NCI-H510A treated with DMSO at 0.1 percent for 48 hours (cell line): ENCODE results near the gene TEX2.

Experiments
- DNase-seq: peaks from one replicate; lab custom pipeline; 2025; lab: John Stamatoyannopoulos, UW

The TEX2 gene

GRCh38 chr17:64263000-64263766 is at the start of gene TEX2:
Gene TEX2, minus strand, starts transcription at chr17:64263260. Its CDS starts 49,043 bp downstream, at chr17:64214217.
- peak; percentile 98 for DNase-seq

GRCh38 chr17:64309710-64310109 is 46.6 kb upstream of the TEX2 start:
- DNase-seq: no peak

GRCh38 chr17:64309021-64309420 is 46.0 kb upstream of the TEX2 start:
- no peak for DNase-seq

GRCh38 chr17:64306850-64307463 is 43.9 kb upstream of the TEX2 start:
- peak; percentile 50 for DNase-seq

- DNase-seq: no peak
These were observed 41.5 kb upstream of the TEX2 start for GRCh38 chr17:64304551-64304950.

- no peak for DNase-seq
These were observed 37.6 kb upstream of the TEX2 start for GRCh38 chr17:64300699-64300965.

GRCh38 chr17:64297467-64298088 is 34.5 kb upstream of the TEX2 start:
- DNase-seq: no peak

GRCh38 chr17:64296246-64296645 is 33.2 kb upstream of the TEX2 start:
- DNase-seq: no peak

- no peak for DNase-seq
These were observed 32.1 kb upstream of the TEX2 start for GRCh38 chr17:64295146-64295545.

- DNase-seq: no peak
These were observed 28.3 kb upstream of the TEX2 start for GRCh38 chr17:64291268-64291851.

- no peak for DNase-seq
These were observed 26.7 kb upstream of the TEX2 start for GRCh38 chr17:64289741-64290141.

- DNase-seq: no peak
These were observed 19.7 kb upstream of the TEX2 start for GRCh38 chr17:64282753-64283080.

GRCh38 chr17:64281962-64282752 is 19.1 kb upstream of the TEX2 start:
- peak; percentile 89 for DNase-seq

- no peak for DNase-seq
These were observed 15.6 kb upstream of the TEX2 start for GRCh38 chr17:64278614-64279013.

- no peak for DNase-seq
These were observed 14.9 kb upstream of the TEX2 start for GRCh38 chr17:64277831-64278562.

GRCh38 chr17:64276961-64277505 is 14.0 kb upstream of the TEX2 start:
- DNase-seq: no peak

- no peak for DNase-seq
These were observed 12.0 kb upstream of the TEX2 start for GRCh38 chr17:64275016-64275415.

- DNase-seq: no peak
These were observed 9.9 kb upstream of the TEX2 start for GRCh38 chr17:64273006-64273405.

- DNase-seq: no peak
These were observed 7.8 kb upstream of the TEX2 start for GRCh38 chr17:64270885-64271284.

- no peak for DNase-seq
These were observed 6.9 kb upstream of the TEX2 start for GRCh38 chr17:64269687-64270649.
